ENCODE measurements around the gene KCND3. TPM values are rescaled to one million over a fixed set of nuclear protein-coding genes. Genes with fewer than 3 reads are reported as not detected.

KCND3 gene
- total RNA-seq, 1 donor from 2014 or later: 3.7 TPM

GRCh38 chr1:111762332-111762731, 227.1 kb downstream of the KCND3 start:
- H3K4me3 Mint-ChIP-seq (ENCODE audit: unreplicated experiment): no peak overlapping the region
- H3K27ac Mint-ChIP-seq (ENCODE audit: unreplicated experiment): no peak overlapping the region
- peaks cover 4% of the 10 kb centered on the region for H3K4me1 Mint-ChIP-seq (ENCODE audit: low read depth, unreplicated experiment)
- TF ChIP-seq CTCF (IDR thresholded peaks at IDR 0.05; ENCODE audit: partially characterized antibody, unreplicated experiment): no peak
- H3K9me3 Mint-ChIP-seq (ENCODE audit: unreplicated experiment): no peaks in the 10 kb centered on the region
- H3K36me3 Mint-ChIP-seq (ENCODE audit: unreplicated experiment): no peaks in the 10 kb centered on the region
- H3K27me3 Mint-ChIP-seq (ENCODE audit: unreplicated experiment): no peaks in the 10 kb centered on the region
- DNase-seq: no peak

- Mint-ChIP-seq H3K4me1 (ENCODE audit: low read depth, unreplicated experiment) (peaks cover 6% of the 10 kb centered on the region), H3K27ac (ENCODE audit: unreplicated experiment) (no peak overlapping the region), H3K27me3 (ENCODE audit: unreplicated experiment) (no peaks in the 10 kb centered on the region), H3K4me3 (ENCODE audit: unreplicated experiment) (no peak overlapping the region), H3K36me3 (ENCODE audit: unreplicated experiment) (no peaks in the 10 kb centered on the region), H3K9me3 (ENCODE audit: unreplicated experiment) (no peaks in the 10 kb centered on the region)
- no peak for DNase-seq
- TF ChIP-seq CTCF (IDR thresholded peaks at IDR 0.05; ENCODE audit: partially characterized antibody, unreplicated experiment): no peak
These were observed 227.8 kb downstream of the KCND3 start for GRCh38 chr1:111761717-111762116.

- no peaks in the 10 kb centered on the region for H3K36me3 Mint-ChIP-seq (ENCODE audit: unreplicated experiment)
These were observed 231.1 kb downstream of the KCND3 start for GRCh38 chr1:111758373-111758772.

GRCh38 chr1:111756124-111756513, 233.3 kb downstream of the KCND3 start:
- DNase-seq: no peak
- peaks cover 17% of the 10 kb centered on the region for H3K4me1 Mint-ChIP-seq (ENCODE audit: low read depth, unreplicated experiment)
- no peaks in the 10 kb centered on the region for H3K36me3 Mint-ChIP-seq (ENCODE audit: unreplicated experiment)
- H3K4me3 Mint-ChIP-seq (ENCODE audit: unreplicated experiment): peak overlapping the region; percentile 89
- TF ChIP-seq CTCF (IDR thresholded peaks at IDR 0.05; ENCODE audit: partially characterized antibody, unreplicated experiment): no peak
- peaks cover 11% of the 10 kb centered on the region for H3K9me3 Mint-ChIP-seq (ENCODE audit: unreplicated experiment)
- H3K27ac Mint-ChIP-seq (ENCODE audit: unreplicated experiment): no peak overlapping the region
- peaks cover 10% of the 10 kb centered on the region for H3K27me3 Mint-ChIP-seq (ENCODE audit: unreplicated experiment)

More at GRCh38 chr1:111758373-111758772, 231.1 kb downstream of the KCND3 start:
- Mint-ChIP-seq H3K27me3 (ENCODE audit: unreplicated experiment) (peaks cover 10% of the 10 kb centered on the region), H3K27ac (ENCODE audit: unreplicated experiment) (no peak overlapping the region), H3K4me3 (ENCODE audit: unreplicated experiment) (peak overlapping the region; percentile 47), H3K9me3 (ENCODE audit: unreplicated experiment) (peaks cover 11% of the 10 kb centered on the region), H3K4me1 (ENCODE audit: low read depth, unreplicated experiment) (peaks cover 17% of the 10 kb centered on the region)
- TF ChIP-seq CTCF (IDR thresholded peaks at IDR 0.05; ENCODE audit: partially characterized antibody, unreplicated experiment): no peak
- no peak for DNase-seq

GRCh38 chr1:111755331-111756123, 233.9 kb downstream of the KCND3 start, which contains the start of gene DDX20:
Gene DDX20, plus strand, starts transcription at chr1:111755901. Its CDS starts 24 bp downstream, at chr1:111755925.
- Mint-ChIP-seq H3K27ac (ENCODE audit: unreplicated experiment) (peak within 1 kb of the TSS; percentile 98), H3K36me3 (ENCODE audit: unreplicated experiment) (no peaks in the 10 kb centered on the region), H3K9me3 (ENCODE audit: unreplicated experiment) (peaks cover 11% of the 10 kb centered on the region), H3K4me3 (ENCODE audit: unreplicated experiment) (peak within 1 kb of the TSS; percentile 95), H3K27me3 (ENCODE audit: unreplicated experiment) (peaks cover 10% of the 10 kb centered on the region), H3K4me1 (ENCODE audit: low read depth, unreplicated experiment) (peaks cover 17% of the 10 kb centered on the region)
- TF ChIP-seq CTCF (IDR thresholded peaks at IDR 0.05; ENCODE audit: partially characterized antibody, unreplicated experiment): peak; percentile 78
- peak; percentile 93 for DNase-seq
